Activated CD4-positive, alpha-beta T cell treated with anti-CD3 and anti-CD28 coated beads, Interleukin-2, amount 10 ng/mL, durations not matched to agents 24 days and 14 days (primary cell): ENCODE results near the gene EARS2. TPM values are rescaled to one million over a fixed set of nuclear protein-coding genes. Genes with fewer than 3 reads are reported as not detected.
A peak's percentile ranks its signal among the peaks of the same experiment; 100 is the strongest.
"Not testable (repeated sequence)": the region's sequence is repeated elsewhere in the genome, so short reads cannot be mapped to it uniquely, and the experiment has no call there.

Experiments used
- DNase-seq: peaks from one replicate; pipeline ENCODE4 v3.0.0; 2022
- H3K27ac Mint-ChIP-seq: one replicate; pipeline ENCODE4 v1.8.0; 2022; ENCODE audit warnings: mild to moderate bottlenecking, mixed read lengths
- H3K27me3 Mint-ChIP-seq: one replicate; pipeline ENCODE4 v1.8.0; 2022; ENCODE audit warnings: mixed read lengths
- H3K36me3 Mint-ChIP-seq: one replicate; pipeline ENCODE4 v1.8.0; 2022; ENCODE audit warnings: low read depth, mild to moderate bottlenecking, mixed read lengths
- H3K4me1 Mint-ChIP-seq: one replicate; pipeline ENCODE4 v1.8.0; 2021; ENCODE audit warnings: mixed read lengths
- H3K4me3 Mint-ChIP-seq: one replicate; pipeline ENCODE4 v1.8.0; 2022; ENCODE audit warnings: mild to moderate bottlenecking, moderate library complexity, mixed read lengths
- H3K9me3 Mint-ChIP-seq: one replicate; pipeline ENCODE4 v1.8.0; 2021; ENCODE audit warnings: mixed read lengths
- intact Hi-C: fragments of 100-400 bp; cut with micrococcal nuclease; formaldehyde crosslinking; loops from one replicate; pipeline ENCODE4 v1.15.1; 2023
- total RNA-seq: library from RNA; stranded (reverse); gene quantifications from 2 replicates; pipeline ENCODE4 v1.2.3, GENCODE V29; 2022

Gene EARS2
- total RNA-seq, 1 donor from 2014 or later, result 31.4 TPM

DNA sequence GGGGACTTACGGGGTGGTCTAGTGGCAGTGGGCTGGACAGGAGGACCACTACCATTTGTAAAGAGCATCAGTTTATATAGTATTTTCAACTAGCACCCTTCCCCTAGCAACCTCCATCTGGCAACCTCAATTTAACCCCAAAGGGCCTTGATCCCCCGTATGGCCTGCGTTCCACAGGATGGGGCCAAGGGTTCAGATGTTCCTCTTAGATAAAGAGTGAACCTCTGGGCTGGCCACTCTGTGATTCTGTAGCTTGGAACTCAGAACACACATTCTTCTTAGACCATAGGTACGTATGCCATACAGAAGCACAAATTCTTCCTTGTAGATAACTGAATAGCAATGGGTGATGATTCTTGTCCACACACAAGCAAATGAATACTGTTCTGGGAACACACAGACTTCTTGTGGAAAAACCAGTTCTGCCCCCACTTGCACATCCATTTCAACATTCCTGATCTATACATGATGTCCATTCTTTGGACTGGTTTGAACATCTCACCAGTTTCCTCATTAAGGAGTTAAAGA is 44.9 kb downstream of the EARS2 start:
- H3K36me3 Mint-ChIP-seq, result peaks cover 31% of the 10 kb centered on the region
- no peak overlapping the region for H3K4me3 Mint-ChIP-seq
- no peaks in the 10 kb centered on the region for H3K27me3 Mint-ChIP-seq
- peaks cover 51% of the 10 kb centered on the region for H3K4me1 Mint-ChIP-seq
- no peak overlapping the region for H3K27ac Mint-ChIP-seq
- no peak for DNase-seq
- H3K9me3 Mint-ChIP-seq, result no peaks in the 10 kb centered on the region
- intact Hi-C loops, result loop anchor here (5.0 kb wide), 1 partner anchor 85 kb away; the partner anchor contains the start of gene NDUFAB1

DNA sequence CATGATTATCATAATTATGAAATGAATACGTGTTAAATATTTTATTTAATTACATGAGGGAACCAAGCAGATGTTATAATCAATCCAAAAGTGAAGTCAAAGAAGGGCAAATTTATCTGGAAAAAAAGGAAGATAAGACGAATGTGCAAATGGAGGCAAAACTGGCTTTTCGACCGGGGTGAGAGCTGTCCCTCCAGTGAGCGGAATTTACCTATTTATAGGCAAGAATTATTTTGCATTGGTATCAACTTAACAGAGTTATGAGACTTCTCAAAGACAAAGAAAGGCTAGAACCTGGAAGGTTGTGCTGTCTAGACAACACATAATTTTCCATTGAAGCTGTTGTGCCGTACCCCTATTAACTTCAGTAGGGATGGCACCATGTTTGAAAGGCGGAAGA is 45.4 kb downstream of the EARS2 start:
- DNase-seq, result no peak
- Mint-ChIP-seq H3K36me3 (peaks cover 33% of the 10 kb centered on the region), H3K27ac (no peak overlapping the region), H3K9me3 (no peaks in the 10 kb centered on the region), H3K4me3 (peak overlapping the region; percentile 72), H3K4me1 (peaks cover 53% of the 10 kb centered on the region), H3K27me3 (no peaks in the 10 kb centered on the region)
- intact Hi-C loops, result loop anchor here (5.0 kb wide), 1 partner anchor 86 kb away; the partner anchor contains the start of gene NDUFAB1

DNA sequence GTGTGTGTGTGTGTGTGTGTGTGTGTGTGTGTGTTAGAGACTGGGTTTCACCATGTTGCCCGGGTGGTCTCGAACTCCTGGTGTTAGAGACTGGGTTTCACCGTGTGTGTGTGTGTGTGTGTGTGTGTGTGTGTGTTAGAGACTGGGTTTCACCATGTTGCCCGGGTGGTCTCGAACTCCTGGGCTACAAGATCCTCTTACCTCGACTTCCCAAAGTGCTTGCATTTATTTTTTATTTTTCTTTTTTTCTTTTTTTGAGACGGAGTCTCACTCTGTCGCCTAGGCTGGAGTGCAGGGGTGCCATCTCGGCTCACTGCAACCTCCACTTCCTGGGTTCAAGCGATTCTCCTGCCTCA is 46.3 kb downstream of the EARS2 start:
- peak overlapping the region; percentile 89 for H3K4me3 Mint-ChIP-seq
- H3K4me1 Mint-ChIP-seq, result peaks cover 54% of the 10 kb centered on the region
- H3K36me3 Mint-ChIP-seq, result peaks cover 30% of the 10 kb centered on the region
- peak overlapping the region; percentile 88 for H3K27ac Mint-ChIP-seq
- DNase-seq, H3K27me3 Mint-ChIP-seq, H3K9me3 Mint-ChIP-seq: not testable (repeated sequence)
- intact Hi-C loops, result loop anchor here (1.0 to 5.0 kb wide), 2 partner anchors 46 to 86 kb away; partner anchors contain the start of genes EARS2, NDUFAB1 and UBFD1

DNA sequence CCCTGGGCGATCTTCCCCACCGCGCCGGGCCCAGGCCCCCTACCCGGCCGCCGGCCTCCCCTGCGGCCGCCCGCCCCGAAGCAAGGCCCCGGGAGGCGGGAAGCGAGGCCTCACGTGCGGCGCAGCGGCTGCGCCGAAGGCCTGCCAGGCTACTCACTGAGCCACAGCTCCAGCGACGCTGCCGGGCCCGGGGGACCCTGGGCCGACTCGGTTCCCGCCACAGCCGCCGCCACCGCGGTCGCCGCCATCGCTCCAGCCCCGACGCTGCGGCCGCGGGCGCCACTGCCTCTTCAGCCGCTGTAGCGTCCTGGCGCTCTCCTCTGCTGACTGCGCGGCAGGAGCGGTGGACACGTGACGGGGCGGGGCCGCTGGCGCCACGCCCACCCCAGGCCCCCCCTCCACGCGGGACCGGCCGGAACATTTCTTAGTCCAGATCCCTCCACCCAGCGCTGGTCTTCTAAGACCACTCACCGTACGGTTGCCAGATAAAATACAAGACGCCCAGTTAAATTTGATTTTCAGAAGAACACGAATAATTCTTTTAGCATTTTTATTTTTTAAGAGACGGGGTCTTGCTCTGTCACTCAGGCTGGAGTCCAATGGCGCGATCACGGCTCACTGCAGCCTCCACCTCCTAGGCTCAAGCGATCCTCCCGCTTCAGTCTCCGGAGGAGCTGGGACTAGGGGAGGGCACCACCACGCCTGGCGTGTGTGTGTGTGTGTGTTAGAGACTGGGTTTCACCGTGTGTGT is 46.8 kb downstream of the EARS2 start, which contains the start of gene GGA2:
TSS of gene GGA2 (minus strand) at position 331 of the 751 bp plus-strand sequence. CDS start at position 248, 83 bp downstream.
- Mint-ChIP-seq H3K4me1 (peaks cover 51% of the 10 kb centered on the region), H3K4me3 (peak within 1 kb of the TSS; percentile 91), H3K27ac (peak within 1 kb of the TSS; percentile 95), H3K36me3 (peaks cover 30% of the 10 kb centered on the region), H3K9me3 (no peaks in the 10 kb centered on the region), H3K27me3 (no peaks in the 10 kb centered on the region)
- DNase-seq, result peak; percentile 94
- intact Hi-C loops, result loop anchor here (1.0 to 5.0 kb wide), 2 partner anchors 47 to 87 kb away; partner anchors contain the start of genes EARS2, NDUFAB1 and UBFD1

DNA sequence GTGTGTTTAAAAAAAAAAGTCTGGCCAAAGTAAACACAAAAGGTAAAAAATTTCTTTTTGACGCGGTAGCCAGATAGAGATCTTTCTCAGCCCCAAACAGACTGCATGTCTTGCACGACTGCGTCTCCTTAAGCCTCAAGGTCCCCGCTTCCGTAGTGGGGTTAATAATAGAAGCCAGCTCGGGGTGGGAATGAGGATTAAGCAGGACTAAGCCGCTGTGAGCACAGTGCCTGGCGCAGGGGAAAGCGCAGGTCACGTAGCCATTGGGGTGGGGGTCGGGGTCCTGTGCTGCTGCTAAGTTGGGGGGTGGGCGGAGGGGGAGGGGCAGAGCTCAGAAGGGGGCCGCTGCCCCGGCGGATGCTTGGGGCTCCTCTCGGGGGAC is 47.4 kb downstream of the EARS2 start:
- H3K4me3 Mint-ChIP-seq, result peak overlapping the region; percentile 91
- intact Hi-C loops, result loop anchor here (1.0 to 5.0 kb wide), 3 partner anchors 48 to 88 kb away; partner anchors contain the start of genes COG7, EARS2, NDUFAB1 and UBFD1
- H3K27ac Mint-ChIP-seq, result peak overlapping the region; percentile 95
- no peaks in the 10 kb centered on the region for H3K9me3 Mint-ChIP-seq
- H3K36me3 Mint-ChIP-seq, result peaks cover 30% of the 10 kb centered on the region
- no peaks in the 10 kb centered on the region for H3K27me3 Mint-ChIP-seq
- peaks cover 48% of the 10 kb centered on the region for H3K4me1 Mint-ChIP-seq
- DNase-seq, result peak; percentile 83

DNA sequence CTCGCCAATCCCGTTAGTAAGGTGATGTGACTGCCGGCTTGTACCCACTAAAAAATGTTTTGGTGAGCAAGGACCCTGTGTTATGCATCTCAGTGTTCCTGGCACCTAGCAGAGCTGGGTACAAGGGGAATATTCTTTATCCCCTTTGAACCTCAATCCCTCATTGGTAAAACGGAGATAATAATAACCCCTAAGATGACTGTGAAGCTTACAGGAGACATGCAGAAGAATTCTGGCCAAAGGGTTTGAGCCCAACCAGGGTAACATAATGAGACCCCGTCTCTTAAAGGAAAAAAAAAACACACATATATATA is 47.8 kb downstream of the EARS2 start:
- H3K9me3 Mint-ChIP-seq, result no peaks in the 10 kb centered on the region
- no peak for DNase-seq
- H3K4me3 Mint-ChIP-seq, result peak overlapping the region; percentile 91
- H3K27ac Mint-ChIP-seq, result no peak overlapping the region
- peaks cover 48% of the 10 kb centered on the region for H3K4me1 Mint-ChIP-seq
- no peaks in the 10 kb centered on the region for H3K27me3 Mint-ChIP-seq
- H3K36me3 Mint-ChIP-seq, result peaks cover 26% of the 10 kb centered on the region
- intact Hi-C loops, result loop anchor here (1.0 kb wide), 1 partner anchor 56 kb away; the partner anchor contains the start of gene COG7

DNA sequence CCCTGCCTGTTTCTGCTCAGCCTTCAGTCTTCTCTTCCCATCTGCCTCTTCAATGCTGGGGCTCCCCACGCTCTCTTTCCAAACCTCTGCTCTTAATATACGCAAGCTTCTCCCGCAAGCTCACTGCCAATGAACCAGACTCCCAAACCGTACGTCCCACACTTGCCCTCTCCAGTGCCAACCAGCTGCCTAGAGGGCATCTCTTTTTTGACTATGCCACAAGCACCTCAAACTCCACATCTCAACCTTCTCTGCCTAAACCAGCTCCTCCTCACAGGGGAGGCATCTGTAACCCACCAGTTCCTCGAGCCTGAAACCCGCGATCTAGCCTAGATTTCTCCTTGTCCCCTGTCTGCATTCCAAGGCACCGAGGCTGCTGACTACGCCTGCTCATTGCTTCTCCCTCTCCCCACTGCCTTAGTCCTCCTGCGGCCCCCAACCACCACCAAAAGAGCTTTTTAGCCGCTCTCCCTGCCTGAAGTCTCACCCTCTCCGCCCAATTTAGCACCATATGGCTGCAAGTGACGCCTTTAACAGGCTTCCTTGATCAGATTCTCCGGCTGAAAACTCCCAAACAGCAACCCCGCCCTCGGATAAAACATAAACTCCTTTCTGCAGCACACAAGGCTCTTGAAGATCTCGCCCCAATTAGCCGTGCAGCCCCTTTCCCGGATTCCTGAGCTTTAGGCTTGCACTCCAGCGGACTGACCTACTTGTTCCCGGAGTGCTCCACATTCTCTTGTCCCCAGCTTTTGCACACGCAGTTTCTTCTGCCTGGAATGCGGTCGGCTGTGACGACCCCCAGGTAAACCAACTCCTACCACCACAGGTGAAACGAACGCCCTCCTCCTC is 48.3 kb downstream of the EARS2 start:
- Mint-ChIP-seq H3K9me3 (no peaks in the 10 kb centered on the region), H3K36me3 (peaks cover 23% of the 10 kb centered on the region), H3K4me3 (peak overlapping the region; percentile 91), H3K4me1 (peaks cover 48% of the 10 kb centered on the region), H3K27ac (peak overlapping the region; percentile 34), H3K27me3 (no peaks in the 10 kb centered on the region)
- intact Hi-C loops, result loop anchor here (1.0 kb wide), 1 partner anchor 56 kb away; the partner anchor contains the start of gene COG7
- DNase-seq, result no peak

DNA sequence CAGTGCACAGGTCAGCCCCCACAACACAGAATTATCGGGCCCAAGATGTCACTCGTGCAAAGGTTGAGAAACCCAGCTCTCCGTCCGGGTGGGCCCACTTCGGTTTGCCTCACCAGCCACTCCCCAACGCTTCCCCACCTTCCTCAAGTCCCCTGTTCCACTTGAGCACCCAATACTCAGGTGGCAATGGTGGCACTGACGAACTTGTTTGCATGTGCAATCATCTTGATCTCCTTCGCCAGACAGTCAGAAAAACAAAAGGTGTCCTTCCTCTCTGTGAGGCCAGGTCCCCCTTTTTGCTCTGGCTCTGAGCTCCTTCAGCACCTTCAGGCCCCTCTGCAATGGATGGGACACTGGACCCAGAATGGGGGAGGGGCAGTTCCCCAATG is 50.5 kb downstream of the EARS2 start:
- intact Hi-C loops, result no loop called here

DNA sequence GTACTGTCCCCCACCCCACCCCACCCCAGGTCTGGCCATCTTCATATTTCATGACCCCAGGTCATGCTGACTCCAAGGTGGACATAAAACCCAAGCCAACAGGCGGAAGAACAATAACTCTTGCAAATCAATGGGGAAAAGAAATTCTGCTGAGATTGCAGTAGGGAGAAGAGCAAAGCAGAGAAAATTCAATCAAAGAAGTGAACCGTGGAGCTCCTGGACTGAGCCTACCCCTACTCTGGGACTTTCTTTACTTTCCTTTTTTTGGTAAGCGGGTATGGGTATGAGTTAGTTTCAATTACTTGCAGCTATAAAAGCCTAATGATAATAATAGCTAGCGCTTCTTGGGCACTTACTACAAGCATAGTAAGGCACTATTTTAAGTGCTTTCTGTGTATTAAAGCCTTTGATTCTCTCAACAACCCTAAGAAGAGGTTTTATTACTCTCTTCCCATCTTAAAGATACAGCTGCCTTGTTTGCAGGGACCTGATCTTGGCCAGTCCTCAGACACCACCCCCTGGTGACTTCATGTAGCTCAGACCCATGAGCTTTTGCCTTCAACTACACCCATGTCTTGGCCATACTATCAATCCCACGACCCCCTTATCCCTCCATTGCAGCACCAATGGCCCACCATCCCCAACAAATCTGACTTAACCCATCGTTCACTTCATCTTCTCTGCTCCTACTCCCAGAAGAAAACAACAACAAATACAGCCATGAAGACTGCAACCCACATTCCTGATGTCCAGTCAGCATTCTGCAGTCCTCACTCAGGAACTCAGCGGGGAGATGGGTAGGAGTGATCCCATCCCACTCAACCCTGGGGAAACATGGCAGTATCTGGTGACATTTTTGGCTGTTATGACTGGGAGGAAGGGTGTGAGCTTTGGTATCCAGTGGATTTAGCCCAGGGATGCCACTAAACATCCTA is 51.2 kb downstream of the EARS2 start:
- H3K4me3 Mint-ChIP-seq, result no peak overlapping the region
- H3K36me3 Mint-ChIP-seq, result peaks cover 24% of the 10 kb centered on the region
- H3K27ac Mint-ChIP-seq, result no peak overlapping the region
- H3K9me3 Mint-ChIP-seq, result no peaks in the 10 kb centered on the region
- H3K4me1 Mint-ChIP-seq, result peaks cover 50% of the 10 kb centered on the region
- no peak for DNase-seq
- intact Hi-C loops, result loop anchor here (2.0 kb wide), 1 partner anchor 51 kb away; the partner anchor contains the start of genes EARS2 and UBFD1
- H3K27me3 Mint-ChIP-seq, result no peaks in the 10 kb centered on the region

More for the DNA sequence above, 50.5 kb downstream of the EARS2 start:
- peaks cover 53% of the 10 kb centered on the region for H3K4me1 Mint-ChIP-seq
- H3K27ac Mint-ChIP-seq, result no peak overlapping the region
- no peaks in the 10 kb centered on the region for H3K9me3 Mint-ChIP-seq
- H3K36me3 Mint-ChIP-seq, result peaks cover 24% of the 10 kb centered on the region
- no peak overlapping the region for H3K4me3 Mint-ChIP-seq
- H3K27me3 Mint-ChIP-seq, result no peaks in the 10 kb centered on the region
- no peak for DNase-seq

DNA sequence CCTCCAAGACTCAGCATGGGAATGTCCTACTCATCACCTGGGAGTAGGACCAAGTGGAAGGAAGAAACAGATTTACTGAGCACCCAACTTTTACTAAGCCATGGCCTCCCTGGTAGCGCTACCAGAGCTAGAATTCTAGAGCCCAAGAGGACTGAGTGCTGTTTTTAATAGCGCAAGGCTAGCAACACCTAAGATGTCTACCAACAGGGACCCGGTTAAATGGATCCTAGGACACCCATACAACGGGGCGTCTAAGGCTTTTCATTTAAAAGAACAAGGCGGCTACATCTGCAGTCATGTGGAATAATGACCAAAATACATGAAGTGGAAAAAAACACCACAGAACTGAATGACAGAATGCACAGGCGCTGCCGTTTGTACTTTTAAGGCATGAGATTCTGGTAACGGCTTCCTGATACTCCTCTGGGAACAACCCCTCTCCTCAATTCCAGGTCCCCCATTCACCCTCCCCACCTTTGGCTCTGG is 51.9 kb downstream of the EARS2 start:
- intact Hi-C loops, result loop anchor here (2.0 kb wide), 1 partner anchor 52 kb away; the partner anchor contains the start of genes EARS2 and UBFD1
- Mint-ChIP-seq H3K27me3 (no peaks in the 10 kb centered on the region), H3K9me3 (no peaks in the 10 kb centered on the region), H3K4me1 (peaks cover 49% of the 10 kb centered on the region), H3K4me3 (peak overlapping the region; percentile 53), H3K36me3 (peaks cover 22% of the 10 kb centered on the region), H3K27ac (peak overlapping the region; percentile 86)
- no peak for DNase-seq

DNA sequence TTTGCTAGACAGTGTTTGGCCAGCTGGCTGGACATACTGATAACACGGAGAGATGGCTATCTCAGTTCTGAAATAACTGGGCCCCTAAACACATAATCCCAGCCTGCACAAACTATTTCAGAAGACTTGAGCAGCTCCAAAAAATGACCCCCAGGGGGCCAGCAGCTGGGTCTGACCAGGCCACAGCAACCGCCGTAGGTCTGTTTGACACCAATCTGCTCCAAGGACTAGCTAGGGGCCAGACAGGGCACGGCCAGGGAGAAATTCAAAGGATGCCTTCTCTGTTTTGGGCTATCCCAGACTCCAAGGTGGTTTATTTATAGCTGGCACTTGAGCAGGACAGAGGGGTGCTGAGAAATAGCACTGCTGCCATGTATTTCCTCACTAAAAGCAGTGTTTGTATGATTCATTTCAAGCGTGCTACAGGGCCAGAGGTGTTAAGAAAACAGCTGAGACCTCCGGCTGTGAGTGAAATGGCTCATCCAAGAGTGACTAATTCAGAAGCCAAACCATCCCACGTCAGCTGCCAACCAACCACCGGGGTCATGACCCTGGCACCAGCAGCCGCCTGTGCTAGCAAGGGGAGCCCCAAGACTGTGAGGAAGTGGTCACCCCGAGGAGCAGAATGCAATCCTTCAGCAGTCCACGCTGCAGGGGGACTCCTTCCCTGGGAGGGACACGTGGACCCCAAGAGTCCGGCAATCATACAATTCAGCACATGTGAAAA is 52.5 kb downstream of the EARS2 start:
- intact Hi-C loops, result loop anchor here (2.0 kb wide), 1 partner anchor 52 kb away; the partner anchor contains the start of genes EARS2 and UBFD1
- Mint-ChIP-seq H3K36me3 (peaks cover 20% of the 10 kb centered on the region), H3K4me3 (peak overlapping the region; percentile 53), H3K9me3 (no peaks in the 10 kb centered on the region), H3K4me1 (peaks cover 50% of the 10 kb centered on the region), H3K27me3 (no peaks in the 10 kb centered on the region), H3K27ac (peak overlapping the region; percentile 86)
- peak; percentile 88 for DNase-seq

DNA sequence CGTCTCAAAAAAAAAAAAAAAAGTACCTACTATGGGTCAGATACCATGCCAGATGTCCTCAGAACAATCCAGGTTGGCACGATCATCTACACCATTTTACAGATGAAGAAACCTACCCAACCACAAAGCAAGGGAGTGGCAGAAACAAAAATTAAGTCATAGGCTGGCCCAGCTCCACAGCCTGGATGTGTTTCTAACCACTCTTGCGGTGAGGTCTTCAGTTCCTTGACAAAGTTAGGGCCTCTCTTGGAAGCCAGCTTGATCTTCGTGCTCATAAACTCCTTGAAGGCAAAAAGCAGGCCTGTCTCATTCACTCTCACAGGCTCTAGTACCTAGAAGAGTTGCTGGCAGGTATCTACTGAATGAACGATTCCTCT is 53.1 kb downstream of the EARS2 start:
- no peak for DNase-seq
- Mint-ChIP-seq H3K27ac (peak overlapping the region; percentile 24), H3K4me1 (peaks cover 45% of the 10 kb centered on the region), H3K27me3 (no peaks in the 10 kb centered on the region), H3K9me3 (no peaks in the 10 kb centered on the region), H3K4me3 (peak overlapping the region; percentile 53), H3K36me3 (peaks cover 17% of the 10 kb centered on the region)
- intact Hi-C loops, result loop anchor here (2.0 kb wide), 1 partner anchor 53 kb away; the partner anchor contains the start of genes EARS2 and UBFD1
